CD4-positive, CD25-positive, alpha-beta regulatory T cell (primary cell): Measurements from ENCODE around the gene UTP15. TPM values are rescaled to one million over a fixed set of nuclear protein-coding genes. Genes with fewer than 3 reads are reported as not detected.
A peak's percentile ranks its signal among the peaks of the same experiment; 100 is the strongest.

ENCODE experiments used
- ATAC-seq, 2 donors: fragments of 150-1000 bp; cut with Tn5 transposase; one replicate each; pipeline ENCODE4 v1.10.0; 2021; ENCODE audit warnings: low read depth in 2 of 2, moderate number of reproducible peaks in 2 of 2, moderate library complexity in 1 of 2
- DNase-seq, 3 donors: peaks; one replicate each; pipeline versions ENCODE4 v3.0.0 to v3.0.0-alpha.2; 2012 to 2022; ENCODE audit warnings: mixed read lengths in 1 of 3
- H3K27ac ChIP-seq: one replicate; pipeline ENCODE4 v1.7.0; 2013; ENCODE audit warnings: mild to moderate bottlenecking, low read length; ENCODE audit not compliant: insufficient read depth, poor library complexity, severe bottlenecking
- H3K27me3 ChIP-seq: one replicate; pipeline ENCODE4 v1.7.0; 2013; ENCODE audit warnings: low read length; ENCODE audit not compliant: control insufficient read depth, insufficient read depth
- H3K36me3 ChIP-seq: one replicate; pipeline ENCODE4 v1.7.0; 2013; ENCODE audit warnings: mild to moderate bottlenecking, low read length, moderate library complexity; ENCODE audit not compliant: control insufficient read depth, insufficient read depth
- H3K4me1 ChIP-seq: 2 replicates; pipeline ENCODE4 v1.7.0; 2013; ENCODE audit warnings: mild to moderate bottlenecking, low read length; ENCODE audit not compliant: insufficient read depth, control insufficient read depth, poor library complexity, severe bottlenecking
- H3K4me3 ChIP-seq: one replicate; pipeline ENCODE4 v1.7.0; 2013; ENCODE audit warnings: low read depth, mild to moderate bottlenecking, low read length, moderate library complexity
- H3K9me3 ChIP-seq, 2 experiments: 1 replicate in 1 of 2; 2 replicates in 1 of 2; pipeline ENCODE4 v1.7.0; 2013; ENCODE audit warnings: low read length in 2 of 2, mild to moderate bottlenecking in 1 of 2, moderate library complexity in 1 of 2; ENCODE audit not compliant: control insufficient read depth in 2 of 2
- H3K27ac Mint-ChIP-seq, 3 donors: one replicate each; pipeline ENCODE4 v1.8.0; 2020 to 2022; ENCODE audit warnings: mild to moderate bottlenecking in 3 of 3, mixed read lengths in 3 of 3, moderate library complexity in 2 of 3
- H3K27me3 Mint-ChIP-seq: one replicate; pipeline ENCODE4 v1.8.0; 2022; ENCODE audit warnings: mild to moderate bottlenecking, mixed read lengths
- H3K36me3 Mint-ChIP-seq: one replicate; pipeline ENCODE4 v1.8.0; 2020; ENCODE audit warnings: mixed read lengths
- H3K4me1 Mint-ChIP-seq, 4 donors: one replicate each; pipeline ENCODE4 v1.8.0; 2020 to 2022; ENCODE audit warnings: mixed read lengths in 4 of 4, mild to moderate bottlenecking in 1 of 4
- H3K4me3 Mint-ChIP-seq, 4 donors: one replicate each; pipeline ENCODE4 v1.8.0; 2020 to 2022; ENCODE audit warnings: mild to moderate bottlenecking in 4 of 4, mixed read lengths in 4 of 4, moderate library complexity in 3 of 4
- H3K9me3 Mint-ChIP-seq, 7 donors: one replicate each; pipeline ENCODE4 v1.8.0; 2020 to 2022; ENCODE audit warnings: mixed read lengths in 7 of 7, mild to moderate bottlenecking in 3 of 7, moderate library complexity in 2 of 7
- polyA plus RNA-seq, 4 donors: library from polyadenylated mRNA; unstranded; fragments of 300-500 nt; fragmentation: Illumina TruSeq; gene quantifications; one replicate each; pipeline ENCODE4 v1.2.3, GENCODE V29; 2021
- total RNA-seq: library from RNA; stranded (reverse); gene quantifications from one replicate; pipeline ENCODE4 v1.2.3, GENCODE V29; 2022

Gene UTP15
- total and polyA plus RNA-seq, 5 donors from 2014 or later: 4.9 to 32.9 (median 10.1) TPM

GRCh38 chr5:73599380-73599779, 33.8 kb downstream of the UTP15 start:
- H3K27me3 Mint-ChIP-seq: peaks cover 16% of the 10 kb centered on the region
- peaks cover 0 to 13% (median 2%) of the 10 kb centered on the region in 7 donors for H3K9me3 Mint-ChIP-seq
- Histone ChIP-seq H3K27ac (no peak overlapping the region), H3K36me3 (no peaks in the 10 kb centered on the region), H3K4me1 (no peaks in the 10 kb centered on the region), H3K27me3 (peaks cover 2% of the 10 kb centered on the region), H3K4me3 (no peak overlapping the region), H3K9me3 (no peaks in the 10 kb centered on the region)
- H3K27ac Mint-ChIP-seq: no peak overlapping the region
- no peak for DNase-seq
- H3K36me3 Mint-ChIP-seq: no peaks in the 10 kb centered on the region
- H3K4me1 Mint-ChIP-seq: peaks cover 0 to 3% (median 1%) of the 10 kb centered on the region in 4 donors
- H3K4me3 Mint-ChIP-seq: no peak overlapping the region
- no peak for ATAC-seq

GRCh38 chr5:73603998-73604397, 38.5 kb downstream of the UTP15 start:
- H3K4me3 Mint-ChIP-seq: no peak overlapping the region
- H3K27me3 ChIP-seq: peaks cover 2% of the 10 kb centered on the region
- no peak overlapping the region for H3K27ac Mint-ChIP-seq
- peaks cover 27% of the 10 kb centered on the region for H3K27me3 Mint-ChIP-seq
- H3K36me3 Mint-ChIP-seq: no peaks in the 10 kb centered on the region
- H3K4me1 Mint-ChIP-seq: peaks cover 0 to 3% (median 1%) of the 10 kb centered on the region in 4 donors
- peaks cover 0 to 13% (median 2%) of the 10 kb centered on the region in 7 donors for H3K9me3 Mint-ChIP-seq
- peak in 1 of 2 donors; percentile 37 for ATAC-seq
- no peaks in the 10 kb centered on the region for H3K4me1 ChIP-seq
- H3K9me3 ChIP-seq: no peaks in the 10 kb centered on the region
- H3K27ac ChIP-seq: no peak overlapping the region
- no peak overlapping the region for H3K4me3 ChIP-seq
- peak in 1 of 3 donors; percentile 6 for DNase-seq
- no peaks in the 10 kb centered on the region for H3K36me3 ChIP-seq

DNA sequence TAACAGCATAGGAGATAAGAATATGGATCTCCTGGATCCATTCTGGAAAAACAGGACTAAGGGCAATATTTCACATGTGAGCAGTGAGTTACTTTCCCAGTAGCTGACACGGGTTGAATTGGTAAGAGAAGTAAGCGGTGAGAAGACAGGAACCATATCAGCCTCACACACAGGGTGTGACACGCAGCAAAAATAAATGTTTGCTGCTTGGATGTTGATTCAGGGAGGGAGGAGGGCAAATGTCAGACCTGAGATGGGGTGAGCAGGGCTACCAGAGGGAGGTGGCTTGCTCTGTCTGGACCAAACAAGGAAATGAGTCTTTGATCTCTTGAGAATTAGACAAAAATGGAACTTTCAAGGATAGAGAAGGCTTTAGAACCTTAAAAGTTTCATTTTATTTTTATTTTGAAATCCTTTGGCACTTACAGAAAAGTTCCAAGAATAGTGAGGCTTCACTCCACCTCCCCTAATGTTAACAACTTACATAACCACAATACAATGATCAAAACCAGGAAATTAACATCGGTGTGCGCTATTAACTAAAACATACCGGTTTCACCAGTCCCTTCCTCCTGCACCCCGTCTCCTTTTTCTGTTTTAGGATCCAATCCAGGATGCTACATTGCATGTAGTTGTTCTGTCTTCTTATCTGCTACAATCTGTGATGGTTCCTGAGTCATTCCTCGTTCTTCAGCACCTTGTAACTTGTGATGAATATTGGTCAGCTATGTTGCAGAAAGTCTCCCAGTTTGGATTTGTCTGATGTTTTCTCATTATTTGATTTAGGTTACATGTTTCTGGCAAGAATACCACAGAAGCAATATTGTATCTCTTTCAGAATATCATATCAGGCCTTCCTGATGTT, 39.9 kb downstream of the UTP15 start:
- H3K4me1 Mint-ChIP-seq: peaks cover 0 to 3% (median 1%) of the 10 kb centered on the region in 4 donors
- no peak overlapping the region for H3K4me3 ChIP-seq
- no peaks in the 10 kb centered on the region for H3K4me1 ChIP-seq
- no peak overlapping the region for H3K4me3 Mint-ChIP-seq
- peaks cover 0 to 13% (median 2%) of the 10 kb centered on the region in 7 donors for H3K9me3 Mint-ChIP-seq
- no peaks in the 10 kb centered on the region for H3K9me3 ChIP-seq
- H3K27me3 Mint-ChIP-seq: peaks cover 22% of the 10 kb centered on the region
- H3K36me3 Mint-ChIP-seq: no peaks in the 10 kb centered on the region
- H3K27me3 ChIP-seq: peaks cover 2% of the 10 kb centered on the region
- no peak overlapping the region for H3K27ac ChIP-seq
- no peak overlapping the region for H3K27ac Mint-ChIP-seq
- H3K36me3 ChIP-seq: no peaks in the 10 kb centered on the region
- DNase-seq (no peak), ATAC-seq (no peak)

- H3K4me1 Mint-ChIP-seq: peaks cover 0 to 3% (median 1%) of the 10 kb centered on the region in 4 donors
- DNase-seq (no peak), ATAC-seq (no peak)
- peaks cover 0 to 11% (median 2%) of the 10 kb centered on the region in 7 donors for H3K9me3 Mint-ChIP-seq
- peaks cover 19% of the 10 kb centered on the region for H3K27me3 Mint-ChIP-seq
- H3K36me3 Mint-ChIP-seq: no peaks in the 10 kb centered on the region
- Histone ChIP-seq H3K27ac (no peak overlapping the region), H3K4me1 (no peaks in the 10 kb centered on the region), H3K4me3 (no peak overlapping the region), H3K36me3 (no peaks in the 10 kb centered on the region), H3K9me3 (no peaks in the 10 kb centered on the region), H3K27me3 (peaks cover 4% of the 10 kb centered on the region)
- H3K4me3 Mint-ChIP-seq: no peak overlapping the region
- H3K27ac Mint-ChIP-seq: no peak overlapping the region
Measured at GRCh38 chr5:73606206-73606753, 40.7 kb downstream of the UTP15 start.

- no peak for ATAC-seq
- H3K4me1 ChIP-seq: no peaks in the 10 kb centered on the region
- H3K36me3 Mint-ChIP-seq: no peaks in the 10 kb centered on the region
- no peak overlapping the region for H3K27ac Mint-ChIP-seq
- H3K36me3 ChIP-seq: no peaks in the 10 kb centered on the region
- peaks cover 0 to 3% (median 1%) of the 10 kb centered on the region in 4 donors for H3K4me1 Mint-ChIP-seq
- H3K9me3 ChIP-seq: no peaks in the 10 kb centered on the region
- peaks cover 18% of the 10 kb centered on the region for H3K27me3 Mint-ChIP-seq
- no peak overlapping the region for H3K27ac ChIP-seq
- H3K27me3 ChIP-seq: peaks cover 7% of the 10 kb centered on the region
- peaks cover 0 to 3% (median 0%) of the 10 kb centered on the region in 7 donors for H3K9me3 Mint-ChIP-seq
- DNase-seq: no peak
- H3K4me3 ChIP-seq: no peak overlapping the region
- H3K4me3 Mint-ChIP-seq: no peak overlapping the region
Measured at GRCh38 chr5:73607228-73607627, 41.7 kb downstream of the UTP15 start.

- H3K36me3 ChIP-seq: no peaks in the 10 kb centered on the region
- Mint-ChIP-seq H3K27ac (no peak overlapping the region), H3K9me3 (no peaks in the 10 kb centered on the region), H3K36me3 (no peaks in the 10 kb centered on the region), H3K27me3 (peaks cover 15% of the 10 kb centered on the region), H3K4me3 (no peak overlapping the region), H3K4me1 (no peaks in the 10 kb centered on the region)
- H3K4me1 ChIP-seq: no peaks in the 10 kb centered on the region
- no peak overlapping the region for H3K4me3 ChIP-seq
- no peak for DNase-seq
- H3K27me3 ChIP-seq: peaks cover 5% of the 10 kb centered on the region
- no peak for ATAC-seq
- H3K27ac ChIP-seq: no peak overlapping the region
- no peaks in the 10 kb centered on the region for H3K9me3 ChIP-seq
Measured at GRCh38 chr5:73612799-73613198, 47.3 kb downstream of the UTP15 start.

- Mint-ChIP-seq H3K36me3 (no peaks in the 10 kb centered on the region), H3K27ac (peak overlapping the region in 1 of 3 donors; percentile 32), H3K27me3 (peaks cover 22% of the 10 kb centered on the region), H3K9me3 (no peaks in the 10 kb centered on the region), H3K4me3 (no peak overlapping the region), H3K4me1 (no peaks in the 10 kb centered on the region)
- Histone ChIP-seq H3K4me1 (no peaks in the 10 kb centered on the region), H3K36me3 (no peaks in the 10 kb centered on the region), H3K9me3 (no peaks in the 10 kb centered on the region), H3K4me3 (no peak overlapping the region), H3K27ac (no peak overlapping the region), H3K27me3 (peaks cover 6% of the 10 kb centered on the region)
- no peak for DNase-seq
- ATAC-seq: no peak
Measured at GRCh38 chr5:73615085-73615484, 49.5 kb downstream of the UTP15 start.
